Tongue (tissue), 1 donor: ENCODE measurements around the gene C6orf163. TPM values are rescaled to one million over a fixed set of nuclear protein-coding genes. Genes with fewer than 3 reads are reported as not detected.

Source experiments
- total RNA-seq: library from RNA; depleted of rRNA; stranded (reverse); fragments of >200 nt; gene quantifications from one replicate; pipeline ENCODE4 v1.2.3, GENCODE V29; 2014

The C6orf163 gene
- total RNA-seq, 1 donor from 2014 or later = 2.7 TPM

Other genes starting within 250 kb of the C6orf163 start
- gene CGA, start 249.7 kb upstream of the C6orf163 start, total RNA-seq = 1.9 TPM
- 72.2 TPM for gene ZNF292, start 189.2 kb upstream of the C6orf163 start, total RNA-seq
- gene SMIM8, start 22.2 kb upstream of the C6orf163 start, total RNA-seq = 15.5 TPM
- gene GJB7, start 15.5 kb upstream of the C6orf163 start, total RNA-seq = not detected
- 2.1 TPM for gene CFAP206, start 63.2 kb downstream of the C6orf163 start, total RNA-seq
- gene SLC35A1, start 128.2 kb downstream of the C6orf163 start, total RNA-seq = 21.8 TPM
- 34.2 TPM for gene RARS2, start 245.2 kb downstream of the C6orf163 start, total RNA-seq
- gene ORC3, start 245.3 kb downstream of the C6orf163 start, total RNA-seq = 27.6 TPM